Posterior cingulate gyrus (tissue), 11 donors: ENCODE measurements around the gene KLF11.
"Not testable (repeated sequence)": the region's sequence is repeated elsewhere in the genome, so short reads cannot be mapped to it uniquely, and the experiment has no call there.

ENCODE experiments used
- DNase-seq, 10 donors: peaks; one replicate each; pipeline versions ENCODE4 v3.0.0 to v3.0.0-alpha.2; 2020 to 2021; ENCODE audit warnings: mixed read lengths in 3 of 10
- intact Hi-C: fragments of 100-400 bp; cut with DNase I; formaldehyde crosslinking; loops from one replicate; pipeline ENCODE4 v1.15.1; 2023

Gene KLF11

DNA sequence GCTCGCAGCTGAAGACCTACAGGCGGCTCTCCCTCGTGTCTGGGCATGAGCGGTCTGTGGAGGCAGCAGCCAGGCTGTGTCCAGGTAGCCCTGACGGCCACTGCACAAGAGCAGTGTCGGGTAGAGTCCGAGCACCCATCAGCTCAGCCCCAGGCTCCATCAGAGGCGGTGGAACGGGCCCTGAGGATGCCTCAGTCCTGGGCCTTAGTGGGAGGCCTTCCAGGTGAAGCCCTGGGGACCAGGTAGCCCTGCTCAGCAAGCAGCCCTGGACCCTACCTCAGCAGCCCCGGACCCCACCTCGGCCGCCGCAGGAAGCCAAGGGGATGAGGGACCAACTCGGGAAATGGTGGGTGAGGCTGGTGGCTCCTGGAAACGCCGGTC, 21.3 kb upstream of the KLF11 start:
- intact Hi-C loops, result no loop called here
- peak in 4 of 10 donors; percentile 18 to 77 (median 66) for DNase-seq

DNA sequence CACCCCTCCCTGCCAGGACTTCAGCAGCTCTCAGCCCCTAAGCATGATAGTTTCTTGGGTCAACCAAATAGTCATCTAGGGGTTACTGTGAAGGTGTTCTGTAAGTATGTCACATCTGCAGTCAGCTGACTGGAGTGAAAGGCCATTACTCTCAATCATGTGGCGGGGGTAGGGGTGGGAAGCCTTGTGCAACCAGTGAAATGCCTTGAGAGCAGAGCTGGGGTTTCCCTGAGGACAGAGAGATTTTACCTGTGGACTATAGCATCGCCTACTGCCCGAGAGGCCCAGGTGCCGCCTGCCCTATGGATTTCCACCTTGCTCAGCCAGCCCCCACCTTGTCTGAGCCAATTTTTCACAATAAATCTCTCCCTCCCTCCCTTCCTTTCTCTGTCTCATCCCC, 20.9 kb upstream of the KLF11 start:
- peak in 3 of 10 donors; percentile 2 to 22 (median 16) for DNase-seq

DNA sequence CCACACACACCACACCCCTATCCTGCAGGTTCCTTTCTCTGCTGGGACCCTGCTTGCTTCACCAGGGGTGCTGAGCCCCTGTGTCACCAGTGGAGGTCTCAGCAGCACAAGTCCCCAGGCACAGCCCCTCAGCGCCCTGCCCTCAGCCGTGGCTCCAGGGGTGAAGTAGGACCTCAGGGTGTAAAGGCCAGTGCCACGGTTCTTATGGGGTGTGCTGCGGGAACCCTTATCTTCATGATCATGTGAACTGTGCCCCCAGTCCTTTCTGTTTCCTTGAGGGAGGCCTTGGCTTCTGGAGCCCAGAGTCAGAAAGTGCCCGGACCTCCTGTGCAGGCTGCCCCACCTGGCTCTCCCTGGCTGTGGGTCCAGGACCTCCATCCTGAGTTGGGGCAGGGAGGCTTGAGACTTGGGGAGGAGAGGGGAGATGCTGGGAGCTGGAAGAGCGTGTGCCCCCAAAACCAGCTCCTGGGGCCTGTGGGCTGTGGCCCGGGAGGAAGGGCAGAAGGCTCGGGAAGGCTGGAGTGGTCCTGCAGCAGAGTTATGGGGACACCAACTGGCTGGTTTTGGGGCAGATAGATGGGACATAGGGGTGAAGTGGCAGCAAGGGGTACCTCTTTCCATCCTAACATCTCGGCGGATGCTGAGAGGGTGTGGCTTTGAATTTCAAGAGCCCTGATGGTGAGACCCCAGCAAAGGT, 20.2 kb upstream of the KLF11 start:
- intact Hi-C loops, result no loop called here
- DNase-seq, result peak in 4 of 10 donors; percentile 11 to 65 (median 54)

More for the DNA sequence above, 20.9 kb upstream of the KLF11 start:
- intact Hi-C loops, result no loop called here

DNA sequence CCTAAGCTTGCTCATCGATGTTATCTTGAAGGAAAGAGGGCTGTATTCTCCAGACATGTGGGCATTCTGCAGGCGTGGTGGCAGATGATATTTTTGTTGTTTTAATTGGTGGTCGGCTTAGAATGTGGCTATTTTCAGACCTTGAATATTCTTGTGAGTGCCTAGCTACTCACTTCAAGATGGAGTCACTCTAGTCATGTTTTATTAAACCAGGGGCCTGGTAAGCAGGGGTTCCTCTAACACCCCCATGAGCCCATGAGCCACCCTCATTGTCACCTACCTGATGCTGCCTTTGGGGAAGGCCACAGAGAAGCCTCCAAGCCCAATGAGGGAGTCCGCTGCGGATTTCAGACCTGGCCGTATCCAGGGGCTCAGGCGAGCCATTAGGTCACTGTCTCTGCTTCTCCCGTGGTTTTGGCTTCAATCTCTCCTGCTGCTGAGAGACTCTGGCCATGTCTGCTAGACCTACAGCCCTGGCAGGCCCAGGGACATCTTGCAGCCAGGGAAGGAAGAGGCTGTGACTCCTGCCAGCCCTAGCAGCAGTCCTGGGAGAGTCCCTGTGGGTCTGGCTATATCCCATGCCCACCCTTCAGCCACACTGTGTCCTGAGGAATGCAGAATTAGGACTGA, 16.3 kb upstream of the KLF11 start:
- DNase-seq, result peak in 1 of 10 donors; percentile 43
- intact Hi-C loops, result no loop called here

DNA sequence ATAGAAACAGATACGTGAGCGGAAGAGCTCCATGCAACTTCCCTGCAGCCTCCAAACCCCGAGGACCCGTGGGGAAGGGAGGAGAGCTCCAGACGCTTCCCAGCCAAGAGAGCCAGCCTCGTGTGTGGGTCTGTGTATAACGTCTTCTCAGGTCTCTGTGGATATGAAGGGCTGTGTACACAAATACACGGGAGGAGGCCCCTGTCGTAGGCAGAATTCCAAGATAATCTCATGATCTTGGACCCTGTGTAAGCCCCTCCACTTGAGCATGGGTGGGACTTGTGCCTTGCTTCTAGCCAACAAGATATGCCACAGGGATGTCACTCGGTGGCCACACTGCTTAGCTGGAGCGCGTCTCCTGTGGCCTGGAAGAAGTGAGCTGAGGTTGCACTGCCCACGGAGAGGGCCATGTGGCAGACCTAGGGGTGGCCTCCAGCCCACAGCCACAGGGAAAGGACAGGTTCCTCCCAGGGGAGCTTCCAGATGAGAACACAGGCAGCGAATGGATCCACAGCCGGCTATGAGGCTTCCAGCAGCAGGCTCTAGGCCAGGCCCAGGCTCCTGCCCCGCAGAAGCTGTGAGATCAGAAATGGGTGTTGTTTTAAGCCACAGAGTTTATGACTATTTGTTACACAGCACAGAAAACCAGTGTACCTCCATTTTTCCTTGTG, 15.6 kb upstream of the KLF11 start:
- DNase-seq, result peak in 1 of 10 donors; percentile 73
- intact Hi-C loops, result no loop called here

DNA sequence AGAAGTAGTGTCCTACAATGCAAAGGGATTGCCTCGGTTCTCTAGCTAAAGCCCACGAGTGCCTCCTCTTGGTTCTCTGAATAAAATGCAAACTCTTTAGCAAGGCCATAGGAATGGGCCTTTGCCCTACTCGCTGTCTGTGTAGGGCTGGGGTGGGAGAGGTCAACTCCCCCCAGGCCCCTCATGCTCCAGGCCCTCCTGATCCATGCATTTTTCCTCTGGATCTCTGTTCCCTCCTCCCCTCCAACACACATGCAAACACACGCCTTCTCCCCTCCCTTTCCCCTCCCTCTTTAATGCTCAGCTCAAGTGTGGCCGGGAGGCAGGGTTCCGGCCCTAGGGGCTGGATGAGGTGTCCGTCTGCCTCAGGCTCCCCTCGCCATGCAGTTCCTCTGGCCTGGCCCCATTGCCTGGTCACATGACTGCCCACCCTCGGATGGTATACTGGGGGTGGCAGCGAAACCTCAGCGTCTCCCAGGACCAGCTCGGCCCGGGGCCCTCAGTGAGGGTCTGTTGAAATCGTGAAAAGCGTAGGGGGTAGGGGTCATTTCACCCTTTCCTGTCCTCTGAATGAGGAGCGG, 14.9 kb upstream of the KLF11 start:
- peak in 2 of 10 donors; percentile 54 to 58 for DNase-seq
- intact Hi-C loops, result no loop called here

DNA sequence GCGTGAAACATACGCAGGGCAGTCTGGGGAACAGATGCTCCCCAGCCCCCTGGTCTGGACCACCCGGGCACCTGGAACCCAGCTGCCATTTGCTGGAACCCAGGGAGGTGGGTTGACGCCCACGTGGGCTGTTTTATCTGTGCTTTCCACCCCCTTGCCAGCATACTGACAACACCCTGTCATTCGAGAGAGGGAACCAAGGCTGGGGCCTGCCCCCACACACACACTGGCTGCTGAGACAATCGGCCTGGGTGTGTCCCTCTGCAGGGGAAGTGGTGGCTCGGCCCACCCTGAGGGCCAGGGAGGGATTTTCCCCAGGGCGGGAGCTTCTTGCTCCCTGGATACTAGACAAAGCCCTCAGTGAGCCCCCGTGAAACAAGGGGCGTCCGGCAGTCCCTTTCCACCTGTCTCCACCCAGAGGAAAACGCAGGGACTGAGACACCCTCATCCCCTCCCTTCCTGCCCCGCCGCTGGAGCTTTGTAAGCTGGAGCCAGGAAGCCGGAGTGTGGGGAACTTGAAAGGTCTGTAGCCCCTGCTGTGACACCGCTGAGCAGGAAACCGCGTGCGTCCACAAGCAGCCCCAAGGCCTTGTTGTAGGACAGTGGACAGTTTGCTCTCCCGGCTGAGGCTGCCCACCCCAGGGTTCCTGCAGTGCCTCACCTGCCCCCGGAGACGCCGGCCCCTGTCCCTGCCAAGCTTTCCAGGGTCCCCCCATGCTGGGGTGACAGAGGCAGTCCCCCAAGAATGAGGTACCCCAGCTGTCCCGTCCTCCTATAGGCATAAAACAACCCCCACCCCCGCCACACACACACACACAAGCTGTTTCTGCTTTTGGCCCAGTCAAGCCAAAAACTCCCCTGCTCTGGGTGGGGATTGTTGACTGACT, 14.1 kb upstream of the KLF11 start:
- intact Hi-C loops, result no loop called here
- DNase-seq, result peak in 3 of 10 donors; percentile 63 to 86 (median 65)

DNA sequence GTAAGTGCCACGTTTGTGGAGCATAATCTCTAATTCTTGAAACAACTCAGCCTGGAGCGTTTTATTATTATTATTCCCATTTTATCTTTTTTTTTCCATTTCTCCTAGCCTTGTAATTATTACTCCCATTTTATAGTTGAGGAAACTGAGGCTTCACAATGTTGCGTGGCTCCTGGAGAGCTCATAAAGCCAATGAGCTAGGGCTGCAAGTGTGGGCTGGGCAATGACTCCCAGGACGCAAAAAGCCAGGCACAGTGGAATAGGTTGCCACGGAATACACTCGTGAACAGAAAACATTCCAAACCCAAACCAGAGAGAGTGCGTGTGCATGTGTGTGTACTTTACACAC, 13.5 kb upstream of the KLF11 start:
- peak in 1 of 10 donors; percentile 16 for DNase-seq
- intact Hi-C loops, result no loop called here

DNA sequence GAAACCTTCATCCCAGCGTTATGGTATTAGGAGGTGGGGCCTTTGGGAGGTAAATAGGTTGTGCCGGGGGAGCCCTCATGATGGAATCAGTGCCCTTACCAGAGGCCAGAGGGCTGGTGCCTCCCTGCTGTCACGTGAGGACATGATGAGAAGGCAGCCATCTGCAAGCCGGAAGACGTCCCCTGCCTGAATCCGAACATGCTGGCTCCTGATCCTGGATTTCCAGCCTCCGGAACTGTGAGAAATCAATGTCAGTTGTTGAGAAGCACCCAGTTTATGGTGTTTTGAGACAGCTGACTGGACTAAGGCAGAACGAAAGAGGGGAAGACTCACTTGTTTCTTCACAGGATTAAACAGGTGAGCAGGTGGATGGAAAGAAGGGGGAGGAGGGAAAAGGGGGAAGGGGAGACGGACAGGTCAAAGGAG, 13.0 kb upstream of the KLF11 start:
- intact Hi-C loops, result no loop called here
- DNase-seq, result peak in 3 of 10 donors; percentile 46 to 67 (median 65)

DNA sequence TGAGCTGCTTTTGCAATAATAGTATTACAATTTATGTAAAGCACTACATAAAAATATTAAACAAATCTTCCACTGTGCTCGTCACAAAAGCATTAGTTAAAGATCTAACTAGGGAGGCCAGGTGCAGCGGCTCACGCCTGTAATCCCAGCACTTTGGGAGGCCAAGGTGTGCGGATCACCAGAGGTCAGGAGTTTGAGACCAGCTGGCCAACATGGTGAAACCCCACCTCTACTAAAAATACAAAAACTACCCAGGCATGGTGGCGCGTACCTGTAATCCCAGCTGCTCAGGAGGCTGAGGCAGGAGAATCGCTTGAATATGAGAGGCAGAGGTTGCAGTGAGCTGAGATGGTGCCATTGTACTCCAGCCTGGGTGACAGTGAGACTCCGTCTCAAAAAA, 12.6 kb upstream of the KLF11 start:
- intact Hi-C loops, result not testable (repeated sequence)
- DNase-seq, result peak in 3 of 10 donors; percentile 23 to 51 (median 26)

DNA sequence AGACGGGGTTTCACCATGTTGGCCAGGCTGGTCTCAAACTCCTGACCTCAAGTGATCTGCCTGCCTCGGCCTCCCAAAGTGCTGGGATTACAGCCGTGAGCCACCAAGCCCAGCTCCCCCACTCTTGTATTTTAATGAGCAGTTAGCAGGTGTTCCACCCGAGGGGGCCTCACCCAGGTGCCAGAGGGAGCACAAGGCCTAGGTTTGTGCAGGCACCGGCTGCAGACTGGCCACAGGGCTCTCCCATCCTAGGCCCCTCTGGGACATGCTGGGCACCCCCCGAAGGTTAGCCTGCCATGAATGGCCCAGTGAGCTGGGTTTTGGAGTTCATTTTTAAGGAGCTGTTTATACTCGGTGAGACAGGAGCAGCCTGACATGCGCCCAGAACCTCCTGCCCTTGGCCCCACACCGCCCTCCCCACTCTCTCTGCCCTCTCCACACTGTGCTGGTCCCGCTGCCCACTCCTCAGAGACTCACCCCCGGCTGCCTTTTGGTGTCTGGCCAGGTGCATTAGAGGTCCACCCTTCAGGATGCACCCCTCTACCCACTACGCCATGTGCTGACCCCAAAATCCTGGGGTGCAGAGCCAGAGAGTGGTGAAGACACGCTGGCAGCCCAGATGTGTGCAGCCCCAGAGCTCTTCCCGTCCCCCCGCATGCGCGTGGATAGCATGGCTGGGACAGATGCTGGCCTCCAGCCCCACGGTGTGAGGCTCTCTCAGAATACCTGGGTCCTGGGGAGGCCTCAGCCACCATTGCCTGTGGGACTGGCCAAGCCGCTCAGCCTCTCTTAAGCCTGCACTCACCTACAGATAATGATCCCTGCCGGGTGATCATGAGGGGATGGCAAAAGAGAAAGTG, 11.2 kb upstream of the KLF11 start:
- intact Hi-C loops, result no loop called here

DNA sequence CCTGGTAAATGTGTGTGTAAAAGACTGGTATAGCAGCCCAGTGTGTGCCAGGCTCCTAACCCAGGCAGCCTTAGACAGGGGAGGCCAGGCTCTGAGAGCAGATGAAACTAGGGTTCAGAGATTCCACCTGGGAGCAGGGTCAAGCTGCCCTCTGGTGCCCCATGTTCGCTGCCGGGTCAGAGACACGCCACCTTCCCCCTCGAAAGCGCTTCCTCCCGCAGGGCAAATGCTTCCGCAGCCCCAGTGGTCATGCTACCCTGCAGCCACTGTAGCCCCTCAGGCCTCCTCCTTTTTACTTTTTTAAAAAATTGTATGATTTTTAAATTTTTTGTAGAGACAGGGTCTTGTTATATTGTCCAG, 10.6 kb upstream of the KLF11 start:
- peak in 3 of 10 donors; percentile 59 to 61 (median 59) for DNase-seq
- intact Hi-C loops, result no loop called here

More for the DNA sequence above, 11.2 kb upstream of the KLF11 start:
- DNase-seq, result peak in 3 of 10 donors; percentile 48 to 82 (median 67)

DNA sequence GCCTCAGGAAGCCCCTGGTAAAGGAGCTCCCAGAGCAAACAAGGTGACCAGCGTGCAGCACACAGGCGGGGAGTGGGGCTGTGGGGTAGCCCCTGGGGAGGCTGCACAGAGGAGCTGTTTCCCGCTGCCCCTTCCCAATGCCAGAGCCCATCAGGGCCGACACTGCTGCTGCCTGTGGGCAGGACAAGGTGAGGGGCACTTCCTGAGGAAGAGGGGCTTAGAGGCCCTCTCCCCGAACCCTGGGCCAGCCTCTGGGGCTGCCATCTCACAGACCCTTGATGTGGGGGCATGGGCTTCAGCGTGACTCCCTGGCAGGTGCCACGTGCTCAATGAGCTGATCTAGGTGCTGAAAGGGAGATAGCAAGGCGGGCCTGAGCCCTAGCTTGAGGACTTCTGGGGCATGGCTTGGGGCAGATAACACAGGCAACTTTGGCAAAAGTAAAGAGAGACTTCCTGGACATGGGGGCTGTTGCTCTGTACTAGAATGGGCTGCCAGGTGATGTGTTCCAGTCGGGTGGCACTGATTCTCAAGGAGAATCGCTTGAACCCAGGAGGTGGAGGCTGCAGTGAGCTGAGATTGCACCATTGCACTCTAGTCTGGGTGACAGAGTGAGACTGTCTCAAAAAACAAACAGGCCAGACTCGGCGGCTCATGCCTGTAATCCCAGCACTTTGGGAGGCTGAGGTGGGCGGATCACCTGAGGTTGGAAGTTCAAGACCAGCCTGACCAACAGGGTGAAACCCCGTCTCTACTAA, 9.9 kb upstream of the KLF11 start:
- DNase-seq, result peak in 4 of 10 donors; percentile 14 to 68 (median 61)
- intact Hi-C loops, result no loop called here

DNA sequence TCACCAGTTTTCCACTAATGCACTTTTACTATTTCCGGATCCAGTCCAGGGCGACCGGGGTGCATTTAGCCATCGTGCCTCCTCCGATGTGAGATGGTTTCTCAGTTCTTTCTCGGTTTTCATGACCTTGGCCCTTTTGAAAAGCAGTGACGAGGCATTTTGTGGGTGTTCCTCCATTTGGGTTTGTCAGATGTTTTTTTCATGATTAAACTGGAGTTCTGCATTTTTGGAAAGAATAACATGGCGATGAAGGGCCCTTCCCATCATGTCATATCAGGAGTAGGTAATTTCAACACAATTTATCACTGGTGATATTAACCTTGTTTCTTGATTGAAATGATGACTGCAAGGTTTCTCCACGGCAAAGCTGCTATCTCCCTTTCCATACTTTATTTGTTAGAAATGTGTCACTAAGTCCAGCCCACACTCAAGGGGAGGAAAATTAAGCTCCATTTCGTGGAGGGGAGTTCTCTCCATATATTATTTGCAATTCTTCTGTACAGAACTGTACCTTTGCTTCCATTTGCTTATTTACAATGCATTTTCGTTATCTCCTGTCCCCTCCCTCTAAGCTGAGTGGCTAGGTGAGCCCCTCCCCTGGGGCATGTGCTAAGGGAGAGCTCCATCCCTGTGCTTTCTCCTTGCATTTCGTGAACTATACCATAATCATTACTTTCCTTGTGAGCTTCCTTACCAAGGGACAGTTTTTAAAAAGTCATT, 8.9 kb upstream of the KLF11 start:
- intact Hi-C loops, result no loop called here
- peak in 3 of 10 donors; percentile 8 to 31 (median 13) for DNase-seq

DNA sequence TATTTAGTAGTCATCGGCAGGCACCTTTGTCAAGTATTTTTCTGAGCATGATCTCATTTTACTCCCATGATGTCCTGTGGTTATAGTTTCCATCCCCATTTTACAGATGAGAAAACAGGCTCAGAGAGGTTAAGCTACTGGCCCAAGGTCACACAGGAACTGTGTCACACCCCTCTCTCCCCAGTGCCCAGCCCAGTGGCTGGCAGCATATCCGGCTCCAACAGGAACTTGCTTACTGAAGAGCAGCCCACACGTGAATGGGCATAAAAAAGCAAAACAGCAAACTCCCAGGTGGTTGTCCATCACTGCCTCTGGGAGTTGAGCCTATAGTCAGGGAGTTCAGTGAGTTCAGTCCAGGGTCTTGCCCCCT, 8.3 kb upstream of the KLF11 start:
- peak in 3 of 10 donors; percentile 26 to 41 (median 30) for DNase-seq
- intact Hi-C loops, result no loop called here

DNA sequence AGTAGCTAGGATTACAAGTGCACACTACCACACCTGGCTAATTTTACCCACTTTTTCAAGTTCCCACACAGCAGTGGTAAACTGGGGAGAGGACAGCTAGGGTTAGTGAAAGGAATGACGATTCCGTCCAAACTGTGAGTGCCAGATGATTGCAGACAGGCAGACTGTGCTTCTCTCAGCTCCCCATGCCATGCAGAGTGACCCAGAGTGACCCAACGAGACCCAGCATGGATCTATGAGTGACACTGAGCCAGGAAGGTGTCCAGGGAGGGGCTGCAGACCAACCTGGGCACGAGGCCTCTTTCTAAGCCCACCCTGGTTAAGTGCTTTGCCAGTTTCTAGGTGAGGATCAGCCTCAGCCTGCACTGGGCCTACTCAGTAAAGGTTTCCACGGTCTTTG, 7.7 kb upstream of the KLF11 start:
- intact Hi-C loops, result no loop called here
- DNase-seq, result peak in 2 of 10 donors; percentile 18 to 22

DNA sequence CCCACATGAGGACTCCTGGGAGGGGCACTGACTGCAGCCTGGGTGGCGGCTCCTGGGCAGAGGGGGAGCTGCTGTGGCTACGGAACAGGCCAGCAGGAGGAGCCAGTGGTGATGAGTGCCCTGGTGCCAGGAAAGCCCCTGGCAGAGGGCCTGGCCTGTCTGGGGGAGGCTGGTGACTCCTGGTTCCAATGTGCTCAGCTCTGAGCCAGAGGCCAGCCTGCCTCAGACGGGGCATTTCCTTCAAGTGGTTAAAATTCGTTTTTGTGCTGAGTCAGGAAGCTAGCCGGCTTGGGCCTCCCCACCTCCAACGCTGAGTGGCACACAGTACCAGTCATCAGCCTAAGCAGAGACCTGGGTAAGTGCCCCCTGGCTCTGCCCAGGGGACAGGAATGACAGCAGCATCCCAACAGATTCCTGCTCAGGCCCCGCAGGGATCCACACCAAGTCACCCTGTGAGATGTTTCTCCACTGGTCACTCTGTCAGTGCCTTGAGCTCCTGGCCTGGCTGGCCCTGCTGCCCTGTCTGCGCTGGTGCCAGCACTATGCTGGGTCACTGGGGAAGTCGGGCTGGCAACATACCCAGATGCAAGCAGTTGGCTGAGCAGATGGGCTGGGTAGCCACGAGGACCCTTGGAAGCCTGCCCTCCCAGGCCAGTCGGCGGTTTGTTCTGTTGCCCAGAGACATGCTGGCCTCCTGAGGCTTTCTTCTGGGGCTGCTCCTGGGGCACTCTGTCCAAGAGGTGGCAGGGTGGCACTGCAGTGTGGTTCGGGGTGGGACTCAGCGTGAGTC, 7.1 kb upstream of the KLF11 start:
- DNase-seq, result peak; percentile 75 to 96 (median 84)
- intact Hi-C loops, result no loop called here
